Ishikawa (cell line): ENCODE data around the gene ZCCHC17.

Source experiments
- CEBPB ChIP-seq: IDR thresholded peaks from 2 replicates; pipeline ENCODE4 v1.6.1; 2012
- CREB1 ChIP-seq: IDR thresholded peaks from 2 replicates; pipeline ENCODE4 v1.6.1; 2012; ENCODE audit warnings: low read depth
- EGR1 ChIP-seq: IDR thresholded peaks from 2 replicates; pipeline ENCODE4 v1.6.1; 2012
- EP300 ChIP-seq: IDR thresholded peaks from 2 replicates; pipeline ENCODE4 v1.6.1; 2012; ENCODE audit warnings: borderline replicate concordance
- FOXM1 ChIP-seq: IDR thresholded peaks from 2 replicates; pipeline ENCODE4 v1.6.1; 2012; ENCODE audit warnings: low read depth, borderline replicate concordance
- NFIC ChIP-seq: IDR thresholded peaks from 2 replicates; pipeline ENCODE4 v1.6.1; 2012
- RAD21 ChIP-seq: IDR thresholded peaks from 2 replicates; pipeline ENCODE4 v1.6.1; 2012; ENCODE audit warnings: low read depth
- TAF1 ChIP-seq: IDR thresholded peaks from 2 replicates; pipeline ENCODE4 v1.6.1; 2012; ENCODE audit warnings: low read depth, mild to moderate bottlenecking
- TCF12 ChIP-seq: IDR thresholded peaks from 2 replicates; pipeline ENCODE4 v1.6.1; 2012; ENCODE audit warnings: low read depth
- TEAD4 ChIP-seq: IDR thresholded peaks from 2 replicates; pipeline ENCODE4 v1.6.1; 2012
- YY1 ChIP-seq: IDR thresholded peaks from 2 replicates; pipeline ENCODE4 v1.6.1; 2012; ENCODE audit warnings: low read depth
- ZBTB7A ChIP-seq: IDR thresholded peaks from 2 replicates; pipeline ENCODE4 v1.6.1; 2012; ENCODE audit warnings: low read depth
- TF ChIP-seq, protein P1 (sequence below): IDR thresholded peaks from 2 replicates; pipeline ENCODE4 v1.6.1; 2012; ENCODE audit warnings: low read depth, mild to moderate bottlenecking
- TF ChIP-seq, protein P2 (sequence below): IDR thresholded peaks from 2 replicates; pipeline ENCODE4 v1.6.1; 2012
- TF ChIP-seq, protein P3 (sequence below): IDR thresholded peaks from 2 replicates; pipeline ENCODE4 v1.6.1; 2012

The ZCCHC17 gene

DNA sequence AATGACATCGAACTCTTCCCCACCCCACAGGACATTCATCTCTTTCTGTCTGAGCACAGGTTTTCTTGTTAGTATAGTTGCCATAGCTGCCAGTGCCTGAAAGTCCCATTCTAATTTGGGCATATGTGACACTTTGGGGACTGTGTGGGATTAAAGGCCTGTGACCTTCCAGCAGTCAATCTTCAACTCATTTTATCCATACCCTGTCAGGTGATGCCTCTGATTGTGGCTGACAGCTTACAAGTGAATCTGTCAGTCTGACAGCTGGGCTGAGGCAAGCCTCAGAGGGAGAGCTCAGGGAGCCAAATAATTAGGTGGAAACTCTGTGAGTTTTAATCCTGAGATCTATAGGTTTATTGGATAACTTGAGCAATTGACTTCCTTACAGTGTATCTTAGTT lies 29.6 kb downstream of the ZCCHC17 start:
- TF ChIP-seq RAD21 = no peak
- TF ChIP-seq ZBTB7A = no peak

DNA sequence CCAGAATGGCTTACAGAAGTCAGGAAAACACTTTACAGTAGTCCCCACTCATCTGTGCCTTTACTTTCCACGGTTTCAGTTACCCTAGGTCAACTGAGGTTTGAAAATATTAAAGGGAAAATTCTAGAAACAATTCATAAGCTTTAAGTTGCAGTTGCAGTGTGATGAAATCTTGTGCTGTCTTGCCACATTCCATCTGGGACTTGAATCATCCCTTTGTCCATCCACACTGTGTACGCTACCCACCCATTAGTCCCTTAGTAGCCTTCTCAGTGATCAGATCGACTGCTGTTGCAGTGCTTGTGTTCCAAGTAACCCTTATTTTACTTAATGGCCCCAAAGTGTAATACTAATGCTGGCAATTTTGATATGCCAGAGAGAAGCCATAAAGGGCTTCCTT lies 30.5 kb downstream of the ZCCHC17 start:
- TF ChIP-seq CREB1 (no peak), RAD21 (no peak), NFIC (no peak), CEBPB (no peak), YY1 (no peak), ZBTB7A (no peak), TAF1 (no peak), EGR1 (no peak), TCF12 (no peak), FOXM1 (no peak), TEAD4 (no peak), EP300 (no peak)
- TF ChIP-seq, protein P1, sequence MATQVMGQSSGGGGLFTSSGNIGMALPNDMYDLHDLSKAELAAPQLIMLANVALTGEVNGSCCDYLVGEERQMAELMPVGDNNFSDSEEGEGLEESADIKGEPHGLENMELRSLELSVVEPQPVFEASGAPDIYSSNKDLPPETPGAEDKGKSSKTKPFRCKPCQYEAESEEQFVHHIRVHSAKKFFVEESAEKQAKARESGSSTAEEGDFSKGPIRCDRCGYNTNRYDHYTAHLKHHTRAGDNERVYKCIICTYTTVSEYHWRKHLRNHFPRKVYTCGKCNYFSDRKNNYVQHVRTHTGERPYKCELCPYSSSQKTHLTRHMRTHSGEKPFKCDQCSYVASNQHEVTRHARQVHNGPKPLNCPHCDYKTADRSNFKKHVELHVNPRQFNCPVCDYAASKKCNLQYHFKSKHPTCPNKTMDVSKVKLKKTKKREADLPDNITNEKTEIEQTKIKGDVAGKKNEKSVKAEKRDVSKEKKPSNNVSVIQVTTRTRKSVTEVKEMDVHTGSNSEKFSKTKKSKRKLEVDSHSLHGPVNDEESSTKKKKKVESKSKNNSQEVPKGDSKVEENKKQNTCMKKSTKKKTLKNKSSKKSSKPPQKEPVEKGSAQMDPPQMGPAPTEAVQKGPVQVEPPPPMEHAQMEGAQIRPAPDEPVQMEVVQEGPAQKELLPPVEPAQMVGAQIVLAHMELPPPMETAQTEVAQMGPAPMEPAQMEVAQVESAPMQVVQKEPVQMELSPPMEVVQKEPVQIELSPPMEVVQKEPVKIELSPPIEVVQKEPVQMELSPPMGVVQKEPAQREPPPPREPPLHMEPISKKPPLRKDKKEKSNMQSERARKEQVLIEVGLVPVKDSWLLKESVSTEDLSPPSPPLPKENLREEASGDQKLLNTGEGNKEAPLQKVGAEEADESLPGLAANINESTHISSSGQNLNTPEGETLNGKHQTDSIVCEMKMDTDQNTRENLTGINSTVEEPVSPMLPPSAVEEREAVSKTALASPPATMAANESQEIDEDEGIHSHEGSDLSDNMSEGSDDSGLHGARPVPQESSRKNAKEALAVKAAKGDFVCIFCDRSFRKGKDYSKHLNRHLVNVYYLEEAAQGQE = no peak
- TF ChIP-seq, protein P2, sequence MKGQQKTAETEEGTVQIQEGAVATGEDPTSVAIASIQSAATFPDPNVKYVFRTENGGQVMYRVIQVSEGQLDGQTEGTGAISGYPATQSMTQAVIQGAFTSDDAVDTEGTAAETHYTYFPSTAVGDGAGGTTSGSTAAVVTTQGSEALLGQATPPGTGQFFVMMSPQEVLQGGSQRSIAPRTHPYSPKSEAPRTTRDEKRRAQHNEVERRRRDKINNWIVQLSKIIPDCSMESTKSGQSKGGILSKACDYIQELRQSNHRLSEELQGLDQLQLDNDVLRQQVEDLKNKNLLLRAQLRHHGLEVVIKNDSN = no peak
- TF ChIP-seq, protein P3, sequence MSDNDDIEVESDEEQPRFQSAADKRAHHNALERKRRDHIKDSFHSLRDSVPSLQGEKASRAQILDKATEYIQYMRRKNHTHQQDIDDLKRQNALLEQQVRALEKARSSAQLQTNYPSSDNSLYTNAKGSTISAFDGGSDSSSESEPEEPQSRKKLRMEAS = no peak

DNA sequence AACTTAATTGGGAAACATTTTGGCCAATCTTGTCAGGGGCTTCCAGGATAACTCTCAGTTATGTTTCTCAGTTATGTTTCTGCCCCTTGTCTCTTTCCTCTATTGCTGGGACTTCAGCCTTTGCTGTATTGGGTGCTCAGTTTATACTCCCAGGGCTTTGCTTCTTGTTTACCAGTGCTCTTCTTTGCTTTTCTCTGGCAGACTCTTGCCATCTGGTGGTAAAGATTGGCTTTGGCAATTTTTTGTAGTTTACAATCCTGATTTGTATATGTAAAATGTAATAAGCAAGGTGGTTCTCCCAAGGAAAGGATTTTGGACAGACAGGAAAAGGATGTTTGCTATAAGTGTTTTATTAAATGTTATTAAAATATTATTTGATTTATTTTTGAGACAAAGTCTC lies 38.2 kb downstream of the ZCCHC17 start:
- TF ChIP-seq RAD21 (peak; percentile 49), EGR1 (no peak)
- TF ChIP-seq, protein P1 = no peak

DNA sequence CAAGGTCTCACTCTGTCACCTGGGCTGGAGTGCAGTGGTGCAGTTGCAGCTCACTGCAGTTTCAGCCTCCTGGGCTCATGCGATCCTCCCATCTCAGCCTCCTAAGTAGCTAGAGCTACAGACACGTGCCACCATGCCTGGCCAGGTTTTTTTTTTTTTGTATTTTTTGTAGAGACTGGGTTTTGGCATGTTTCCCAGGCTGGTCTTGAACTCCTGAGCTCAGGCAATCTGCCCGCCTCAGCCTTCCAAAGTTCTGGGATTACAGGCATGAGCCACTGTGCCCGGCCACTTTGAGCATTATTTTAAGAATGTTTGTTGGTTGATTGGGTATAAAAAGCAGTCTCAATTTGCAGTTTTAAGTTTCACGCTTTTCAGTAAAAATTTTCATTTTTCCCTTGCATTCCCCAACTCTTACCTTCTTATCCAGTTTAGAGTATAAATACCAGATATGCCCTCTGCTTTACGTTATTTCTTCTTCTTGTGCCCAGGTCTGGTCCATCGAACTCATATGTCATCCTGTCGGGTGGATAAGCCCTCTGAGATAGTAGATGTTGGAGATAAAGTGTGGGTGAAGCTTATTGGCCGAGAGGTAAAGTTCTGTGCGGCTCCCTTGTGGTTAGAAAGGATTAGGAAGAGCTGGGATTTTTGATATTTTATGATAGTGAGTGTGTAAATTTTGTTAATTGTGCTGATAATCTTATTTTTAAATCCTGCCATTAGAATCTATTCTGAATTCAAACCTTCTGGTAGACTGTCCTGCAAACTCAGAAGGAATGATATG lies 40.0 kb downstream of the ZCCHC17 start:
- TF ChIP-seq, protein P1 = no peak
- no peak for TF ChIP-seq NFIC

DNA sequence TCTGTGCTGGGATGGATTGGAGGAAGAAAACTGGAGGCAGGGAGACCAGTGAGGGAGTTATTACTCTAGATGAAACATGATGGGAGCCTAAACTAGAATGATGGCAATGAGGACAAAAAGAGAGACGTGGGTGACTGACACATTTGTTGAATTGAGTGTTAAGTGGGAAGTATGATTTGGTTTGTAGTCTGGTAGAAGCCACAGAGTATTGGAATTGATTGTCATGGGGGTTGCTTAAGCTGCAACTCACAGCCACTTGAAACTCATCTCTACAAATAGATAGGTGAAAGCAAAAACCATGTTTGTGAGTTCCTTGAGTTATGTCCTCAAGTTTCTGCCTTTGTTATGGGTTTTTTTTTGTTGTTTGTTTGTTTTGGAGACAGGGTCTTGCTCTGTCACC lies 47.7 kb downstream of the ZCCHC17 start:
- TF ChIP-seq, protein P1 = no peak
- TF ChIP-seq, protein P3 = no peak
- no peak for TF ChIP-seq YY1
- TF ChIP-seq FOXM1 = no peak
- no peak for TF ChIP-seq TAF1
- no peak for TF ChIP-seq CREB1
